ENCODE results near the gene WDTC1.
"Not testable (repeated sequence)": the region's sequence is repeated elsewhere in the genome, so short reads cannot be mapped to it uniquely, and the experiment has no call there.

WDTC1 gene

DNA sequence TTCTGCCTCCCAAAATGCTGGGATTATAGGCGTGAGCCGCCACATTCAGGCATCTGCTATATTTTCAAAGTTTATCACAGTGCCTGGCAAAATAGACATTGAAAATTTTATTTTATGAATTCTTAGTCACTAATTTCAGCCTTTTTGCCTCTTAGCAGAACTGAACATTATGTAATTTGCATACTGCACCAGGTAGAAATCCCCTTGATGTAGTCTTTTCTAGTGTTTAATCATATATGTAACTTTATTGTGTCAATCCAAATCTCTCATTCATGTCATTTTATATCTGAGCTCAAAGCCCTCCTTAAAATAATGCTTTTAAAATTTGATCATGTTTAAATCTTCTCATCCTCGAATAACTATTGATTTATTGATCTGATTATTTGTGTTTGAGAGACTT is 19.2 kb downstream of the WDTC1 start:
- H3K9ac ChIP-seq (ENCODE audit: low read depth, low read length) = no peak overlapping the region
- no peaks in the 10 kb centered on the region for H3K36me3 ChIP-seq (ENCODE audit: control insufficient read depth, insufficient read depth, low read length)
- H3K9me3 ChIP-seq (ENCODE audit: control insufficient read depth, insufficient read depth, low read length) = no peaks in the 10 kb centered on the region
- no peak overlapping the region for H3K4me3 ChIP-seq (ENCODE audit: low read depth, low read length)
- H3K27me3 ChIP-seq (ENCODE audit: control insufficient read depth, insufficient read depth, low read length) = no peaks in the 10 kb centered on the region
- H3K27ac ChIP-seq (ENCODE audit: low read depth, low read length) = no peak overlapping the region
- H3K4me1 ChIP-seq (ENCODE audit: control insufficient read depth, insufficient read depth, low read length) = no peaks in the 10 kb centered on the region

DNA sequence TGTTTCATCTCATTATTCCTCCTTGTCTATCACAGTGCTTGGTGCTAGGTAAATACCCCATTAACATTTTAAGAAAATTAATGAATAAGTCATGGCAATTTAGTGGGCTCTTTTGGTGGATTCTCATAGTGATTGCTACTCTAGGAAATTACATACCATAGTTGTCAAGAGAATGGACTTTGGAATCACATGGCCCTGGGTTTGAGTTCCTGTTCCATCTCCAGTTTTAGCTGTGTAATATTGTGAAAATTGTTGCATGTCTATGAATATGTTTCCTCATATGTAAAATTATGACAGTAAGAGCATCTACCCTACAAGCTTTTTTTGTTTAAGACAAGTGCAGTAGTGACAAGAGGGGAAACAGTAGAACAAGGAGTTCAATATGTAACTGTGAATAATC is 20.7 kb downstream of the WDTC1 start:
- H3K27ac ChIP-seq (ENCODE audit: low read depth, low read length) = no peak overlapping the region
- no peak overlapping the region for H3K9ac ChIP-seq (ENCODE audit: low read depth, low read length)

GRCh38 chr1:27257155-27257554 is 22.7 kb downstream of the WDTC1 start:
- no peak overlapping the region for H3K9ac ChIP-seq (ENCODE audit: low read depth, low read length)
- H3K4me1 ChIP-seq (ENCODE audit: control insufficient read depth, insufficient read depth, low read length) = no peaks in the 10 kb centered on the region
- H3K4me3 ChIP-seq (ENCODE audit: low read depth, low read length) = no peak overlapping the region
- no peak overlapping the region for H3K27ac ChIP-seq (ENCODE audit: low read depth, low read length)
- no peaks in the 10 kb centered on the region for H3K27me3 ChIP-seq (ENCODE audit: control insufficient read depth, insufficient read depth, low read length)
- H3K36me3 ChIP-seq (ENCODE audit: control insufficient read depth, insufficient read depth, low read length) = no peaks in the 10 kb centered on the region
- H3K9me3 ChIP-seq (ENCODE audit: control insufficient read depth, insufficient read depth, low read length) = no peaks in the 10 kb centered on the region

More for the DNA sequence above, 20.7 kb downstream of the WDTC1 start:
- H3K4me1 ChIP-seq (ENCODE audit: control insufficient read depth, insufficient read depth, low read length) = no peaks in the 10 kb centered on the region
- H3K4me3 ChIP-seq (ENCODE audit: low read depth, low read length) = no peak overlapping the region
- no peaks in the 10 kb centered on the region for H3K27me3 ChIP-seq (ENCODE audit: control insufficient read depth, insufficient read depth, low read length)
- no peaks in the 10 kb centered on the region for H3K36me3 ChIP-seq (ENCODE audit: control insufficient read depth, insufficient read depth, low read length)
- no peaks in the 10 kb centered on the region for H3K9me3 ChIP-seq (ENCODE audit: control insufficient read depth, insufficient read depth, low read length)

DNA sequence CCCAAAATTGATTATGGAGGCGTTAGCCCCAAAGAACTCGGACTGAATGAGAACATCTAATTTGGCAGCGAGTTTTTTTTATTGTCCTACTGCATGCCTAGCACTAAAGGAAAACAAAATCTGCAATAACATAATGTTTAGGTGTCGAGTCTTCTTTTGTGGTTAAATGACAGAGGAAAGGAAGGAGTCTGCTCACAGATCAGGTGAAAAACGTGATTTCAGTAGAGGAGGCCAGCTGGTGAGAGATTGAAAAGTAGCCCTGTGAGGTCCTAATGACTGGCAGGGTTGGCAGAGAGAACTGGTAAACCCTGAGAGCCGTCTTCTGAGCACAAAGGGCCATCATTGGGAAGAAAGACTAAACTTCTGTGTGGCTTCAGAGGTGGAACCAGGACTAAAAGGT is 24.2 kb downstream of the WDTC1 start:
- no peak overlapping the region for H3K4me3 ChIP-seq (ENCODE audit: low read depth, low read length)
- no peaks in the 10 kb centered on the region for H3K27me3 ChIP-seq (ENCODE audit: control insufficient read depth, insufficient read depth, low read length)
- no peaks in the 10 kb centered on the region for H3K36me3 ChIP-seq (ENCODE audit: control insufficient read depth, insufficient read depth, low read length)
- no peaks in the 10 kb centered on the region for H3K4me1 ChIP-seq (ENCODE audit: control insufficient read depth, insufficient read depth, low read length)
- no peak overlapping the region for H3K27ac ChIP-seq (ENCODE audit: low read depth, low read length)
- H3K9me3 ChIP-seq (ENCODE audit: control insufficient read depth, insufficient read depth, low read length) = no peaks in the 10 kb centered on the region
- H3K9ac ChIP-seq (ENCODE audit: low read depth, low read length) = no peak overlapping the region

DNA sequence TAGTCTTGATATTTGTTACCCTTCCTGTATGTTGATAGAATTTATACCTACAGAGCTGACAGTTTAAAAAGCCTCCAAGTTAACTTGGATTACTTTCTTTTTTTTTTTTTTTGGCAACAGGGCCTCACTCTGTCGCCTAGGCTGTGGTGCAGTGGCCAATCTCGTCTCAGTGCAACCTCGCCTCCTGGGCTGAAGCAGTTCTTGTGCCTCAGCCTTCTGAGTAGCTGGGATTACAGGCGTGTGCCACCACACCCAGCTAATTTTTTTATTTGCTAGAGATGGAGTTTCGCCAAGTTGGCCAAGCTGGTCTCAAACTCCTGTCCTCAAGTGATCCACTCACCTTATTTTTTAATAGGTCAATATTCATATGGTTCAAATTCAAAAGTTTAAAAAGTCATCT is 32.7 kb downstream of the WDTC1 start:
- H3K4me3 ChIP-seq (ENCODE audit: low read depth, low read length) = no peak overlapping the region
- H3K27me3 ChIP-seq (ENCODE audit: control insufficient read depth, insufficient read depth, low read length) = no peaks in the 10 kb centered on the region
- no peak overlapping the region for H3K27ac ChIP-seq (ENCODE audit: low read depth, low read length)
- H3K9me3 ChIP-seq (ENCODE audit: control insufficient read depth, insufficient read depth, low read length) = no peaks in the 10 kb centered on the region
- H3K9ac ChIP-seq (ENCODE audit: low read depth, low read length) = no peak overlapping the region
- no peaks in the 10 kb centered on the region for H3K4me1 ChIP-seq (ENCODE audit: control insufficient read depth, insufficient read depth, low read length)
- no peaks in the 10 kb centered on the region for H3K36me3 ChIP-seq (ENCODE audit: control insufficient read depth, insufficient read depth, low read length)

DNA sequence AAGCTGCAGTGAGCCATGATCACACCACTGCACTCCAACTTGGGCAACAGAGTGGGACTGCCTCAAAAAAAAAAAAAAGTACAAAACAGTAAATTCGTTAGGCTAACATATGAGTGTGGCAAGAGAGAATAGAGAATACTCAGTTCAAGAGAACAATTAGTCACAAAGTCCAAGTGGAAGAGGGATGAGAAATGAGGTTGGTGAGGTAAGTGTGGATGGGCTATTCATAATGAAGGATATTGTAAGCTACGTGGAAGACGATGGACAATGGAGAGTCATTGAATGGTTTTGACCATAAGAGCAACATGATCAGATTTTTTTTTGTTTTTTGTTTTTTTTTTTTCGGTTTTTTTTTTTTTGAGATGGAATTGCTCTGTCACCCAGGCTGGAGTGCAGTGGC is 34.8 kb downstream of the WDTC1 start:
- H3K4me1 ChIP-seq (ENCODE audit: control insufficient read depth, insufficient read depth, low read length) = no peaks in the 10 kb centered on the region
- no peak overlapping the region for H3K4me3 ChIP-seq (ENCODE audit: low read depth, low read length)
- H3K27ac ChIP-seq (ENCODE audit: low read depth, low read length) = no peak overlapping the region
- H3K9me3 ChIP-seq (ENCODE audit: control insufficient read depth, insufficient read depth, low read length) = no peaks in the 10 kb centered on the region
- no peak overlapping the region for H3K9ac ChIP-seq (ENCODE audit: low read depth, low read length)
- no peaks in the 10 kb centered on the region for H3K27me3 ChIP-seq (ENCODE audit: control insufficient read depth, insufficient read depth, low read length)
- no peaks in the 10 kb centered on the region for H3K36me3 ChIP-seq (ENCODE audit: control insufficient read depth, insufficient read depth, low read length)

- H3K27me3 ChIP-seq (ENCODE audit: control insufficient read depth, insufficient read depth, low read length) = no peaks in the 10 kb centered on the region
- no peak overlapping the region for H3K4me3 ChIP-seq (ENCODE audit: low read depth, low read length)
- no peak overlapping the region for H3K9ac ChIP-seq (ENCODE audit: low read depth, low read length)
- H3K9me3 ChIP-seq (ENCODE audit: control insufficient read depth, insufficient read depth, low read length) = no peaks in the 10 kb centered on the region
- no peaks in the 10 kb centered on the region for H3K4me1 ChIP-seq (ENCODE audit: control insufficient read depth, insufficient read depth, low read length)
- no peaks in the 10 kb centered on the region for H3K36me3 ChIP-seq (ENCODE audit: control insufficient read depth, insufficient read depth, low read length)
- H3K27ac ChIP-seq (ENCODE audit: low read depth, low read length) = no peak overlapping the region
Observed at GRCh38 chr1:27274204-27274603, 39.8 kb downstream of the WDTC1 start.

GRCh38 chr1:27275696-27276095 is 41.3 kb downstream of the WDTC1 start:
- H3K36me3 ChIP-seq (ENCODE audit: control insufficient read depth, insufficient read depth, low read length) = no peaks in the 10 kb centered on the region
- H3K9ac ChIP-seq (ENCODE audit: low read depth, low read length) = no peak overlapping the region
- H3K27ac ChIP-seq (ENCODE audit: low read depth, low read length) = no peak overlapping the region
- H3K9me3 ChIP-seq (ENCODE audit: control insufficient read depth, insufficient read depth, low read length) = no peaks in the 10 kb centered on the region
- H3K4me1 ChIP-seq (ENCODE audit: control insufficient read depth, insufficient read depth, low read length) = no peaks in the 10 kb centered on the region
- no peaks in the 10 kb centered on the region for H3K27me3 ChIP-seq (ENCODE audit: control insufficient read depth, insufficient read depth, low read length)
- H3K4me3 ChIP-seq (ENCODE audit: low read depth, low read length) = no peak overlapping the region

DNA sequence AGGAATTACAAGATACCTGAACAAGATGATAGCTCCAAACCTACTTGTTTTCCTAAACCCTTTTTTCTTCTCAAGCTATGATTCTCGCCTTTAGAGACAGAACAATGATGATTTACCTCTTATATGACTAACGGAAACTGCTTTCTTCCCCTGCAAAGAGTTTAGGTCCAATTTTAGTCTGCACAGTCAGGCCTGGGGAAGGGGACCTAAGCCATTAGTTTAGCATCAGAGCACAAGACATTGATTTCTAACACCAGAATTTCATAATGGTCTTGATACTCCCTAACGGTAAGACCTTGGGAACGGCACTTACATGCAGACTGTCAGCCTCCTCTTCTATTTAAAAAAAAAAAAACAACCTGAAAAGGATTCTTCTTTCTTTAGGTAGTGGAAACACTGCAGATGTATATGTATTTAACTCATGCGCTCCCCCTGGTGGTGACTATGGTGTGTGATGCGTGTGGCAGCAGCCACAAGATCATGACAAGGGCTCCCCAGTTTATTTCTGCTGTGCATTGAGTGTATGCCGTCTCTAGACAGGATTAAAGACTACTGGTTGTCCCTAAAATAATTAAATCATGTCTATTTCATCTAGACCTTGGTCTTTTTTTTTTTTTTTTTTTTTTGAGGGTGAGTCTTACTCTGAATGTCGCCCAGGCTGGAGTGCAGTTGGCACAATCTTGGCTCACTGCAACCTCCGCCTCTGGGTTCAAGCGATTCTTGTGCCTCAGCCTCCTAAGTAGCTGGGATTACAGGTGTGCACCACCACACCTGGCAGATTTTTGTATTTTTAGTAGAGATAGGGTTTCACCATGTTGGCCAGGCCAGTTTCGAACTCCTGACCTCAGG is 50.2 kb downstream of the WDTC1 start:
- Histone ChIP-seq H3K4me1 (ENCODE audit: control insufficient read depth, insufficient read depth, low read length) (peaks cover 2% of the 10 kb centered on the region; the same call in 1 of the 2 replicates), H3K9ac (ENCODE audit: low read depth, low read length) (no peak overlapping the region), H3K4me3 (ENCODE audit: low read depth, low read length) (no peak overlapping the region), H3K9me3 (ENCODE audit: control insufficient read depth, insufficient read depth, low read length) (no peaks in the 10 kb centered on the region), H3K27me3 (ENCODE audit: control insufficient read depth, insufficient read depth, low read length) (no peaks in the 10 kb centered on the region), H3K36me3 (ENCODE audit: control insufficient read depth, insufficient read depth, low read length) (peaks cover 9% of the 10 kb centered on the region), H3K27ac (ENCODE audit: low read depth, low read length) (no peak overlapping the region)

GRCh38 chr1:27285274-27285660 is 50.8 kb downstream of the WDTC1 start:
- no peak overlapping the region for H3K4me3 ChIP-seq (ENCODE audit: low read depth, low read length)
- H3K4me1 ChIP-seq (ENCODE audit: control insufficient read depth, insufficient read depth, low read length) = peaks cover 2% of the 10 kb centered on the region; the same call in 1 of the 2 replicates
- no peaks in the 10 kb centered on the region for H3K9me3 ChIP-seq (ENCODE audit: control insufficient read depth, insufficient read depth, low read length)
- H3K27ac ChIP-seq (ENCODE audit: low read depth, low read length) = no peak overlapping the region
- no peak overlapping the region for H3K9ac ChIP-seq (ENCODE audit: low read depth, low read length)
- H3K27me3 ChIP-seq (ENCODE audit: control insufficient read depth, insufficient read depth, low read length) = no peaks in the 10 kb centered on the region
- H3K36me3 ChIP-seq (ENCODE audit: control insufficient read depth, insufficient read depth, low read length) = peaks cover 9% of the 10 kb centered on the region

- H3K9ac ChIP-seq (ENCODE audit: low read depth, low read length); H3K4me3 ChIP-seq (ENCODE audit: low read depth, low read length); H3K4me1 ChIP-seq (ENCODE audit: control insufficient read depth, insufficient read depth, low read length); H3K9me3 ChIP-seq (ENCODE audit: control insufficient read depth, insufficient read depth, low read length); H3K36me3 ChIP-seq (ENCODE audit: control insufficient read depth, insufficient read depth, low read length); H3K27ac ChIP-seq (ENCODE audit: low read depth, low read length); H3K27me3 ChIP-seq (ENCODE audit: control insufficient read depth, insufficient read depth, low read length): not testable (repeated sequence)
Observed at GRCh38 chr1:27285821-27286220, 51.4 kb downstream of the WDTC1 start.
